Choroid plexus epithelial cell (primary cell): ENCODE measurements around the gene CERS3.

Experiments
- DNase-seq: peaks from one replicate; pipeline ENCODE4 v3.0.0-alpha.2; 2010; ENCODE audit warnings: low read depth
- H3K4me3 ChIP-seq: 2 replicates; pipeline ENCODE4 v1.5.1; 2011; ENCODE audit warnings: low read depth, mild to moderate bottlenecking, control low read depth, low read length, moderate library complexity
- CTCF ChIP-seq: conservative IDR thresholded peaks from 2 replicates; pipeline ENCODE4 v1.5.1; 2011; ENCODE audit warnings: low read depth, mild to moderate bottlenecking, control low read depth, inconsistent platforms, low read length, moderate library complexity

The CERS3 gene

GRCh38 chr15:100547961-100548360, 19.2 kb upstream of the CERS3 start:
- H3K4me3 ChIP-seq: no peak overlapping the region
- DNase-seq: no peak
- TF ChIP-seq CTCF: no peak

GRCh38 chr15:100544946-100545345, 16.2 kb upstream of the CERS3 start:
- no peak overlapping the region for H3K4me3 ChIP-seq
- no peak for DNase-seq
- no peak for TF ChIP-seq CTCF

- TF ChIP-seq CTCF: no peak
- H3K4me3 ChIP-seq: no peak overlapping the region
- DNase-seq: no peak
Measured at GRCh38 chr15:100544338-100544841, 15.6 kb upstream of the CERS3 start.

GRCh38 chr15:100542290-100542689, 13.5 kb upstream of the CERS3 start:
- H3K4me3 ChIP-seq: no peak overlapping the region
- TF ChIP-seq CTCF: no peak
- DNase-seq: no peak

- no peak overlapping the region for H3K4me3 ChIP-seq
- TF ChIP-seq CTCF: no peak
- DNase-seq: no peak
Measured at GRCh38 chr15:100537331-100537730, 8.6 kb upstream of the CERS3 start.

GRCh38 chr15:100536733-100537132, 8.0 kb upstream of the CERS3 start:
- TF ChIP-seq CTCF: no peak
- H3K4me3 ChIP-seq: no peak overlapping the region
- DNase-seq: no peak

- H3K4me3 ChIP-seq: no peak overlapping the region
- no peak for TF ChIP-seq CTCF
- DNase-seq: no peak
Measured at GRCh38 chr15:100533886-100534285, 5.1 kb upstream of the CERS3 start.
